Globus pallidus (tissue), 1 donor: Measurements from ENCODE around the gene NDN.
"Not testable (repeated sequence)": the region's sequence is repeated elsewhere in the genome, so short reads cannot be mapped to it uniquely, and the experiment has no call there.

Source experiments
- DNase-seq: peaks from one replicate; pipeline ENCODE4 v3.0.0-alpha.2; 2015; ENCODE audit warnings: low spot score

The NDN gene

DNA sequence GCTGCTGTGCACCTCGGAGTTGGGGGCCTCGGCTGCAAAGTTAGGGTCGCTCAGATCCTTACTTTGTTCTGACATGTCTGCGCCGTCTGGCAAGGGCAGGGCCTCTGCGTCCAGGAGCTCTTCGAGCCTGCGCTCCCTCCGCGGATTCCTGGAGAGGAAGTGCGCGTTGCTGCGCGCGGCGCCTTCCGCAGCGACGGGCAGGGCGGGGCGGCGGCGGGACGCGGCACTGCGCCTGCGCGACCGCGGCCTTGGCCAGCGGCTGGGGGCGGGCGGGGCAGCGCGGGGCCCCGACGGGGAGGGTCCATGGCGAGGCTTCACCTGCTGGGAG is at the start of gene NDN:
TSS of gene NDN (minus strand) at position 163 of the 328 bp plus-strand sequence. CDS start at position 75, 88 bp downstream.
- peak; percentile 33 for DNase-seq

DNA sequence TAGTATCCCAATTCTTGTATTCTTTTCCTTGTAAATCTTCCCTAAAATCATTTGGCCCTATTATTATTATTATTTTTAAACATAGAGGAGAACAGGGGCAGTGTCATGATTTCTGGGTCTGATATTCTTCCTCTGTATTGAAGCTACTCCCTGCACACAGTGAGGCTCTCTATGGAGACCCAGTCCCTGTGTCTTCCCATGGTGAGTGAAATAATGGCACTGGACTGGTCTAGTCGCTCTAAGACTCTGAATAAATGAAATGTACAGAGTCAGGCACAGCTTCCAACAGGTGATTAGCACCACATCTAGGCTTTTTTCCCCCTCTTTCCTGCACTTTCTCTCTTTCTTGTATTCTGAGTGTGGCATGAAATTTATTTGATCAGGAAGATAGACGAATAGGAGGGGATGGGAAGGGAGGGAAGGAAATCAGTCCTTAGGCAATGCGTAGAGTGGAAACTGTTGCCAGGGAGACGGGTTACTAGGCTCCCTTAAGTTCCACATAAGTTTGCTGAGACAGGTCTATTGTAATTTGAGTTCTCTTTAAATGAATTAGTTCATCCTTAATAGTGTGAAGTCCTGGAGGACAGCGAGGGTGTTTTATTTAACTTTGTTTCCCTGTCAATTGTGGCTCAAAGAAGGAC is 49.0 kb upstream of the NDN start:
- no peak for DNase-seq

DNA sequence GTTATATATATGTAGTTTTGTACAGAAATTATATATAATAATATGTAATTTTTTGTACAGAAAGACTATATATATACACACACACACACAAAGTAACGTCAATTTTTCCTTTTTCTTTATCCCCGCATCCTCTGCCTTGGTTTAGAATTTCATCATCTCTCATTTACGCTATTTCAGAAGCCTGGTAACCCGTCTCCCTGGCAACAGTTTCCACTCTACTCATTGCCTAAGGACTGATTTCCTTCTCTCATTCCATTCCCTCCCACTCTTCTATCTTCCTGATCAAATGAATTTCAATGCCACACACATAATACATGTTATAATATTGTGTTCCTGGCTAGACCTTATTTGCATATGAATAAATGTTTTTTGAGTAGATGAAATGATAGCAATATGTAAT is 47.8 kb upstream of the NDN start:
- no peak for DNase-seq

DNA sequence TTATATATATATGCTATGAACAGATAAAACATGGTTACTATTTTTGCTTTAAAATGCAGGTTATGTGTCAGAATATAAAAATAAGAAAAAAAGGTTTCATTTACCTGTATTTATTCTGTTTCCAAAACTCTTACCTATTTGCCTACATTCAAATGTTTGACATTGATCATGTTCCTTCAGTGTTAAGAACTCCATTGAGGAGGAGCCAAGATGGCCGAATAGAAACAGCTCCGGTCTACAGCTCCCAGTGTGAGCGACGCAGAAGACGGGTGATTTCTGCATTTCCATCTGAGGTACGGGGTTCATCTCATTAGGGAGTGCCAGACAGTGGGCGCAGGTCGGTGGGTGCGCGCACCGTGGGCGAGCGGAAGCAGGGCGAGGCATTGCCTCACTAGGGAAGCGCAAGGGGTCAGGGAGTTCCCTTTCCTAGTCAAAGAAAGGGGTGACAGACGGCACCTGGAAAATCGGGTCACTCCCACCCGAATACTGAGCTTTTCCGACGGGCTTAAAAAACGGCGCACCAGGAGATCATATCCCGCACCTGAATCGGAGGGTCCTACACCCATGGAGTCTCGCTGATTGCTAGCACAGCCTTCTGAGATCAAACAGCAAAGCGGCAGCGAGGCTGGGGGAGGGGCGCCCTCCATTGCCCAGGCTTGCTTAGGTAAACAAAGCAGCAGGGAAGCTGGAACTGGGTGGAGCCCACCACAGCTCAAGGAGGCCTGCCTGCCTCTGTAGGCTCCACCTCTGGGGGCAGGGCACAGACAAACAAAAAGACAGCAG is 27.0 kb upstream of the NDN start:
- DNase-seq: not testable (repeated sequence)

DNA sequence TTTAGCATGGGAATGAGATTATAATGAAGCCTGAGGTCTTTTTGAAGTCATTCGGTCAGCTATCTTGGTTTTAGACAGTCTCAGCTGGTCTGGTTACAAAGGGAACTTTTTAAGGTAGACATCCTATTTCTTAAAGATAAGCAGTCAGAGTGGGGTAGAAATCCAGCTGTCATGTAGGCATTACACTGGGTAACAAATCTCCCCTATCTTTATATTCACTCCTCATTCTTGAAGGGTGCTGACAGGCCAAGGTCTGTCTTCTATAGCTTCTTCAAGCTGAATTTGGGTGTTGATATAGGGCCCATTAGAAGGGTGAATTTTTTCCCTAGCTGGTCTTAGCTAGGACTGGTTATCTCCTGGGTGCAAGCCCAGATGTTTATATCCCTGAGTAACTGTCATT is 21.2 kb upstream of the NDN start:
- no peak for DNase-seq

DNA sequence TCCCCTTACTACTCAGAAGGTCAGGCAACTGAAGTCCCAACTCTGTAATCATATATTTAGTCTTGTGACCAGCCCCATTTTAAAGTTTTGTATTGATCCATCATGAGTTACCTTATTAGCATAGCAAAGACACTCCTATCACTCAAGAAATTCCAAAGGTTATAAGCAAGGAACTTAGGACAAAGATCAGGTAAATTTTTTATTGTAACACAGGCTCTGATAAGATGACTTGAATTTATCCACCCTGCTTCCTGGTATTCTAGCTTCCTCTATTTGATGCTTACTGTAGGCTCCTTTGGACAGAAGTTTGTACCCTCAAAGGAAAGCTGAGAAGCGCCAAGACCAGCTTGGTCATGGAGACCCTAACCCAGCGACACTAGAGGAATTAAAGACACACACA is 8.2 kb upstream of the NDN start:
- DNase-seq: no peak

DNA sequence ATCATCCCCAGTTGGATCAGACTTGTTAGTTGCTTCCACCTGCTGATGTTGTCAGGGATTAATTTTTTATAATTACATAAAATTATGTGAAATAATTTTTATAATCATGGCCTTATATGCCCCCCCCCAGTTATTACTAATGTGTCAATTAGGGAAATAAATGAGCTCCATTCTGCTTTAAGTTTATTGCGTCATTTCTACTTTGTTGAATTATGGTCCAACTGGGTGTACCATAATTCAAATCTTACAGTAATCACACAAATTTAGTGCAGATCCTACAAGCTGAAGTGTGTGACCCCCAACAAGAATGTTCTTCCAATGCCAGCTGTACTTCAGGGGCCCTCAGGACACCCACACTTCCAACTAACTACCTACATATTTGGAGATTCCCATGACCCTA is 7.5 kb upstream of the NDN start:
- no peak for DNase-seq

GRCh38 chr15:23690450-23690852 is 3.3 kb upstream of the NDN start:
- peak; percentile 81 for DNase-seq

DNA sequence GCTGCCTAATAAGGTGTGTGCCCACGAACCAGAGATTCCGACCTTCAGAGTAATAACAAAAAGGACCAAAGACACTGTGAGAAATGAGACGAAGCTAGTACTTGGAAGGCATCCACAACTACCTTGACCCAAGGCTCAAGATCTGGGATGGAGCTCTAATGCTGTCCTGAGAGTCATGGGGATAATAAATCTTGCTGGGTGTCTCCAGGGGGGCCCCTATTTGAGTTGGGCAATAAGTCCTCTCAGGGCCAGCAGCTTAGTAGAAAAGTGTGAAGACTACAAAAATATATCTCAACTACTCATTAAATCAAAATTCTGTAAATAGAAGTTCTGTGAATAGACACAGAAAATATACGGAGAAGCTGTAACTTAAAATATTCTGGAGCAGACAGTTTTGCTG is 2.9 kb upstream of the NDN start:
- peak; percentile 2 for DNase-seq

DNA sequence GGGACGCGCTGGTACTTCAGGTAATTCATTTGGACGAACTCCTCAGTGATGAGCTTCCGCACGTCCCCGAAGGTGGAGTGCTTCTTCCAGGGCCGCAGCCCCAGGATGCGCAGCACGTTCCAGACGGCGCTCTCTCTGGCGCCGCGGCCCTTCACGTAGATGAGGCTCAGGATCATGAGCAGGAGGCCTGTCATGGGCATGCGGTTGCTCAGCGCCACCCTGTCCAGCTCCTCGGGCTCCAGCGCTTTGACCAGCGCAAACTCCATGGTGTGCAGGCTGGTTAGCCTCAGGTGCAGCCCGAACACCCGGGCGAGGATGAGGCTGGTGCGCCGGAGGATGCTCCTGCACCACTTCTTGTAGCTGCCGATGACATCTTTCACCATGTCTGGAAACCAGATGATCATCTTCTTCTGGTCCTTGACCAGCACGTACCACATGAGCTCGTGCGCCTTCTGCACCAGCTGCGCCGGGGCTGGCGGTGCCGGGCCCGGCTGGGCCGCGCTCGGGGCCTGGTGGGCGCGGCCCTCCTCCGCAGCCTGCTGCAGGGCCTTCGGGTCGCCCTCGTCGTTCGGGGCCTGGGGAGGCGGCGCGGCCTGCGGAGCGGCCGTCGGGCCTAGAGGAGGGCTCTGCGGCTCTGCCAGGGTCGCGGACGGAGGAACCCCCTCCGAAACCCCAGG is 501 bp downstream of the NDN start:
- DNase-seq: no peak

DNA sequence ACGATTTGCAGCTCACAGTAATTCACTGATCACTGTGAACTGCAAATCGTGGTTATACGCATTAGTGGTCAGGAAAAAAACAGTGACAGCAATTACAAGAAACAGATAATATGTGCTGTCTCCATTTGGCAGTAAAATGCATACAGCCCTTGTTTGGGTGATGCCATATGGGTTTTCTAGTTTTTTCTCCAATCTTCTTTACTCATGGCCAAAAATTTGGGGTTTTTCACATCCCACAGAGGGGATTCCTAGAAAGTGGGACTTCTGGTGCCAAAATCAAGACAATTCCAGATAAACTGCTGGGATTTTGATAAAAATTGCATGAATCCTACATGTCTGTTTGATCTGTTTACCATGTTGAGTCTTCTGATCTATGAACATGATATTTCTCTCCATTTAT is 15.6 kb downstream of the NDN start:
- no peak for DNase-seq

DNA sequence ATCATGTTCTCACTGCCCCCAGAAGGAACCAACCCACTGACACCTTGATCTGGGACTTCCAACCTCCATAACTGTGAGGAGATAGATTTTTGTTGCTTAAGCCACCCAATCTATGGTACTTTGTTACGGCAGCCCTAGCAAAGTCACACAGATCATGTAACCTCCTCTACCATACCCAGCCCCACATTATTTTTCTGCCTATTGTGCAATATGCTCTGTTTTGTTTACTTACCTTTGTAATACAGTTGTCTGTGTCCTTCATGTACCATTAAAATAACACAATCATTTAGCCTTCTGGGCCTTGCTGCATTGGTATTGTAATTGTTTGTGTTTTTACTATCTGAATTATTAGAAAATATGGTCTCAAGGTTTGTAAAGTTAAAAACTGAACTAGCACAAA is 16.1 kb downstream of the NDN start:
- DNase-seq: no peak

GRCh38 chr15:23663232-23663631 is 23.9 kb downstream of the NDN start:
- DNase-seq: no peak

DNA sequence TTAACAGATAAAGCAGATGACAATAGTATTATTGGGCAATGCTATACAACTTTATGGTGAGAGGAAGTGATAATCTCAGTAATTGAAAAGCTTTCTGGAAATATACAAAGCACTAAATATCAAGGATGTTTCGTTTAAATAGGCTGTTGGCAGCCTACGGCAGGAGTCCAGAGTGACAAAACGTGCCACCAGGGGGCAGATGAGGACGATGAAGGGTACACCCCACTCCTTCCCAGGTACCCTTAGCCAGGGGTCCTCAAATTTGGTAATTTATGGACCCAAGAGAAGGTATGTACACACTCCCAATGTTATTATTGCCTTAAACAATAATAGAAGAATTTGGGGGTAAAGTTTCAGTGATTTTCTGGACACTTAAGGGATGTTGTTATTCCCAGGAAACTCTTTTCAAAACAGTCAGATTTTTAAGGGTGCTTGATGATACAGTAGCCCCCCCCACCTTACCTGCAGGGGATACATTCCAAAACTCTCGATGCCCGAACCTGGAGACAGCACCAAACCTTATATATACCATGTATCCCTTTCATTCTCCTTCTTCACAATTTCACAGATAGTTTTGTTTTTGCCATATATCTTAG is 38.1 kb downstream of the NDN start:
- DNase-seq: peak; percentile 19

DNA sequence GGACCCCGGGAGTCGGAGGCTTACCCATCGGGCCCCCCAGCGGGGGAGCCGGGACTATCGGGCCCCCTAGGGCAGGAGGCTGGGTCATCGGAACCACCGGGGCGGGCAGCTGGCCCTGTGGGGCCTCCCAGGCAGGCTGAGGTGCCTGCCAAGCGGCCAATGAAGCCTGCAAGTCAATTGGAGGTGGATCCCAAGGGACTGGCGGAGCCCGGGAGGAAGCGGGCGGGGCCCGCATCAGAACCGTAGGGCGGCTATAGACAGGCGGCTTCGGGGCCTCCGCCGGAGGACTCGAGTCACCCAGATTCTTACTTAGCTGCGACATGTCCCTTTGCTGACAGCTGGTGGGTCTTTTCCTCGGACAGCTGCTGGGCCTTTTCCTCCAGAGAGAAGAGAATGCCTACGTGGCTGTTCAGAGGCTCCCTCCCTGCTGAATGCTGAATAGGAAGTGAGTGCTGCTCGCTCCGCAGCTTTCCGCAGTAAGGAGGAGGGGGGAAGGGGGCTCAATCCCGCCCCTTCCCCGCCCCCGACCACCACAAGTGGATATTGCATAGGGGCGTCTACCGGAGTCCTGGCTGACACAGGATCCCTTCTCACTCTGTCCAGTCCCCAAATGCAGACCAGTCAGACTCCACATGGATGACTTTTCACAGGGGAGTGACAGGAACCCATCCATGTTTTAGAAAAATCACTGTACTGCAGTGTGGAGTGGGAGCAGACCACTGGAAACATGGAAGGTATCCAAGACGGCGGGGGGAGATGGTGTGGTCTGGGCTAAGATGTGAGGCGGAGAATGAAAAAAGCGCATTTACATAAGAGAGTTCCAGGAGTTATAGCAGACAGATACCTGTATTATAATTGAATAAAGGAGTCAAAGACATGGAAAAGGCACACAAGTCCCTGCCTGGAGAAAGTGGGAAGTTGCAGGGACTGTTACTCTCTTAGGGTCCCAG is 39.4 kb downstream of the NDN start, which contains the start of gene MAGEL2:
TSS of gene MAGEL2 (minus strand) at position 447 of the 950 bp plus-strand sequence. CDS start at position 322, 125 bp downstream.
- no peak for DNase-seq

DNA sequence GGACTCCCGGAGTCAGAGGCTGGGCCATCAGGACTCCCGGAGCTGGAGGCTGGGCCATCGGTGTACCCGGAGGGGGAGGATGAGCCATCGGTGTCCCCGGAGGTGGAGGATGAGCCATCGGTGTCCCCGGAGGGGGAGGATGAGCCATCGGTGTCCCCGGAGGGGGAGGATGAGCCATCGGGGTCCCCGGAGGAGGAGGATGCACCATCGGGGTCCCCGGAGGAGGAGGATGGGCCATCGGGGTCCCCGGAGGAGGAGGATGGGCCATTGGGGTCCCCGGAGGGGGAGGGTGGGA is 40.2 kb downstream of the NDN start:
- no peak for DNase-seq

GRCh38 chr15:23646165-23647000 is 40.7 kb downstream of the NDN start:
- no peak for DNase-seq

- DNase-seq: no peak
These were observed 41.5 kb downstream of the NDN start for GRCh38 chr15:23645371-23646164.

GRCh38 chr15:23644829-23645228 is 42.3 kb downstream of the NDN start:
- DNase-seq: no peak

DNA sequence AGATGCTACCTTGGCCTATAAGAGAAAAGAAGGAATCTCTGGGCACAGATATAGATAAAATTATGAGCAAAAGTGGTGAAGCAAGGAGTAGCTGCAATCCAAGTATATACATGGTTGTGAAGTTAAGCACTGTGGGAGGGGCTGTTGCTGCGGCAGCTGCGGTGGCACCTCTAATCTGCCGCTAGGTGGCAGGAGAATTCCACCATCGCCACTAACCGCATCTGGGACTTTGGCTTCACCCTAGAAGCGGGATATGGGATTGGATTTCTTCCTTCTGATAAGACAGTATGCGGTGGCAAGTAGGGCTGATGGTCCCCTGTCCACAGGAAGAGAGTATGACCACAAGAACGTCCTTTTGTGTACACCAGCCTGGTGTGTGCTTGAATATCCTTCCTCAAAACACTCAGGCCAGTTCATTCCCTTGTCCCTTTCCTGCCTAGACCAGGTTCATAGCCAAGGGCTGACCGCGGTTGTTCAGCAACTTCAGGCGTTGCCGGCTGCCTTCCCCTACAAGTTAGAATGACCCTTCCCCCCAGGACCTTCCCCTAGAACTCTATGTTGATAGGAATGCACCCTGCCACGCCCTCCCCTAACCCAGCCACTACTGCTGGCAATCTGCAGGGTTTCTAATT is 44.6 kb downstream of the NDN start:
- DNase-seq: peak; percentile 63
